ENCODE results near the gene FAM83D.

DNA sequence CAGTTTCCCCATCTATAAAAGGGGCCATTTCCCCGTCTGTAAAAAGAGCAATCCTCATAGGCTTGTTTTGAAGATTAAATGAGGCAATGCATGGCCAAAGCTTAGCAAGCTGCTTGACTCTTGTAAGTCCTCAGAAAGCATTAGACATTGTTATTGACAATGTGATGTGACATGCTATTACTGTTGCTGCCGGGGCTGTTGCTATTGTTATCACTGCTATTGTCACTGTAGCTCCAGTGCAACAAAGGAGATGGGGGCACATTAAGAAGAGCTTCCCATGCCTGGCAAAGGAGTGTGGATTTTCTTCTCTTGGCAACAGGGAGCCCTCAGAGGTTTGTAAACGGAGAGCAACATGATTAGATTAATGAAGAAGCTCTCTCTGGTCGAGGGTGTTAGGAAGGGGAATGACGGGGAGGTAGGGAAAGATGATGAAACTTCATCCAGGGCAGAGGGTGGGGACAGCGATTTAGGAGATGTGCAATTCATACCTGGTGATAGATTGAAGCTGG, 33.1 kb upstream of the FAM83D start:
- TF ChIP-seq, protein P1, sequence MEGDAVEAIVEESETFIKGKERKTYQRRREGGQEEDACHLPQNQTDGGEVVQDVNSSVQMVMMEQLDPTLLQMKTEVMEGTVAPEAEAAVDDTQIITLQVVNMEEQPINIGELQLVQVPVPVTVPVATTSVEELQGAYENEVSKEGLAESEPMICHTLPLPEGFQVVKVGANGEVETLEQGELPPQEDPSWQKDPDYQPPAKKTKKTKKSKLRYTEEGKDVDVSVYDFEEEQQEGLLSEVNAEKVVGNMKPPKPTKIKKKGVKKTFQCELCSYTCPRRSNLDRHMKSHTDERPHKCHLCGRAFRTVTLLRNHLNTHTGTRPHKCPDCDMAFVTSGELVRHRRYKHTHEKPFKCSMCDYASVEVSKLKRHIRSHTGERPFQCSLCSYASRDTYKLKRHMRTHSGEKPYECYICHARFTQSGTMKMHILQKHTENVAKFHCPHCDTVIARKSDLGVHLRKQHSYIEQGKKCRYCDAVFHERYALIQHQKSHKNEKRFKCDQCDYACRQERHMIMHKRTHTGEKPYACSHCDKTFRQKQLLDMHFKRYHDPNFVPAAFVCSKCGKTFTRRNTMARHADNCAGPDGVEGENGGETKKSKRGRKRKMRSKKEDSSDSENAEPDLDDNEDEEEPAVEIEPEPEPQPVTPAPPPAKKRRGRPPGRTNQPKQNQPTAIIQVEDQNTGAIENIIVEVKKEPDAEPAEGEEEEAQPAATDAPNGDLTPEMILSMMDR (IDR thresholded peaks at IDR 0.05 in 8 of 11, conservative IDR thresholded peaks at IDR 0.05 in 3 of 11), result no peak
- no peak for TF ChIP-seq POLR2A (IDR thresholded peaks at IDR 0.05)
